ENCODE measurements around the gene SBF1. TPM values are rescaled to one million over a fixed set of nuclear protein-coding genes. Genes with fewer than 3 reads are reported as not detected.
"Not testable (repeated sequence)": the region's sequence is repeated elsewhere in the genome, so short reads cannot be mapped to it uniquely, and the experiment has no call there.

Gene SBF1
- polyA plus RNA-seq, 1 donor = 30.6 TPM

- not testable (repeated sequence) for DNase-seq
Observed at GRCh38 chr22:50432877-50433510, 41.8 kb downstream of the SBF1 start.

DNA sequence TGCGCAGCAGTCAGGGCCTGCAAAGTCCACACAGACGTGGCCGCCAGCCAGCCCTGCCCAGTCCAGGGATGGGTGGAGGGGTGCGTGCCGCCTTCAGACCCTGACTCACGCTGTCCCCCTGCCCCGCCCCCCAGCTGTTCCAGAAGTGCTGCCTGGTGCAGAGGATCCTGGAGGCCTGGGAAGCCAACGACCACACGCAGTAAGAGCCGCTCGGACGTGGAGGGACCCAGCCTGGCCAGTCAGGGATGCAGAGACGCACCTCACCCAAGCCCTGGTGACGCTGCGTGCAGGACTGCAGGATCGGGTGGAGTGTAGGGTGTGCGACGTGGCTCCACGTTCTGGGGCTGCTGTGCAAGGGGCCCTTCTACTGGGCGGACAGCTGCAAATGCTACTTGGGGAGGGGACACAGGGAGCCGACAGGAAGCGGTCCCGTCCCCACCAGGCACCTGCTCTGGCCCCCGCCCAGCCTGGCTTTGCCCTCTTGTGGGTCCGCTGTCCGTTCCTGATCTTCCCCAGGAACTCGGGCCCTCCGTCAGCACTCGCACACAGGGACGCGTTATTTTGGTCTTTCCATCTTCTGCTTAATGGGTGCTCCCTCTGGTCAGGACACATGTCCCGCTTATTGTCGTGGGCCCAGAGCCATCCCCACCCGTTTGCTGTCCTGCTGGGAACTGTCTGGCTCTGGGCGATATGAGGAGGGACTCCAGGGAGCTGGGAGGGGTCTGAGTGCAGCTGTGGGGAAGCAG lies 42.5 kb downstream of the SBF1 start:
- no peak for DNase-seq

DNA sequence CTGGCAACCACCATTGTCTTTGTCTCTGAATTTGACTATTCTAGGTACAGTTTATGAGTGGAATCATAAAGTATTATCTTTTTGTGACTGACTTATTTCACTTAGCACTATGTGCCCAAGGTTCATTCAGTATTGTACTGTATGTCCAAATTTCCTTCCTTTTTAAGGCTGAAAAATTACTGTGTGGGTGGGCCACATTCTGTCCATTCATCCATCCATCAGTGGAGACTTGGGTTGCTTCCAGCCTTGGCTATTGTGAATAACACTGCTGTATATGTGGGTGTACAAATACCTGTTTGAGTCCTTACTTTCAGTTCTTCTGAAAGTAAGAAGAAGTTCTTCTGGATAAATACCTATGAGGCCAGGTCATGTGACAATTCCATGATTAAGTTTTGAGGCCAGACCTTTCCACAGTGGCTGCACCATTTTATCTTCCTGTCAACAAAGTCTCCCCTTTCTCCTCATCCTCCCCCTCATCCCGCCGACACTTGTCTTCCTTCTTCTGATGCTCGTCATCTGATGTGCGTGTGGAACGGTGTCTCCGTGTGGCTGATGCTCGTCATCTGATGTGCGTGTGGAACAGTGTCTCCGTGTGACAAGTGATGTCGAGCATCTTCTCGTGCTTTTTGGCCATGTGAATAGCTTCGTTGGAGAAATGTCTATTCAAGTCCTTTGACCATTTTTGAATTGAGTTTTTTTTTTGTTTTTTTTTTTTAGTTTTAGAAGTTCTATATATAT lies 49.5 kb downstream of the SBF1 start:
- no peak for DNase-seq

DNA sequence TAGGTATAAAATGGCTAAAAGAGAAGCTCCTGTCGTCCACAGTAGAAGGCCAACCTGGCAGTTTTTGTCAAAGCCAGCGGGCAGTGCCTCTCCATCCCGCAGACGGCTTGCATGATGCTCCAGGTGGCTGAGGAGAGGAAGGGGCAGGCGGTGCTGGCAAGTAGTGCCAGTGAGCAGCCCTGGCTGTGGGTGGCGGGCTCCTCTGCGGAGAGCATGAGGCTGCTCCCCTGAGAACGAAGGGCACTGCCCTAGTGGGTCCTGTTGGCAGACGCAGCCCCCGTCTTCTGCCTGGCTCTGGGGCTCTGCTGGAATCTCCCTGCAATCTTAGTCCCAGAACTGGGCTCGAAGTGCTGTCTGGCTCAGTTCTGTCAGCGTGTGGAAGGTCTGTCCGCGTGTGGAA lies 50.9 kb downstream of the SBF1 start:
- no peak for DNase-seq

DNA sequence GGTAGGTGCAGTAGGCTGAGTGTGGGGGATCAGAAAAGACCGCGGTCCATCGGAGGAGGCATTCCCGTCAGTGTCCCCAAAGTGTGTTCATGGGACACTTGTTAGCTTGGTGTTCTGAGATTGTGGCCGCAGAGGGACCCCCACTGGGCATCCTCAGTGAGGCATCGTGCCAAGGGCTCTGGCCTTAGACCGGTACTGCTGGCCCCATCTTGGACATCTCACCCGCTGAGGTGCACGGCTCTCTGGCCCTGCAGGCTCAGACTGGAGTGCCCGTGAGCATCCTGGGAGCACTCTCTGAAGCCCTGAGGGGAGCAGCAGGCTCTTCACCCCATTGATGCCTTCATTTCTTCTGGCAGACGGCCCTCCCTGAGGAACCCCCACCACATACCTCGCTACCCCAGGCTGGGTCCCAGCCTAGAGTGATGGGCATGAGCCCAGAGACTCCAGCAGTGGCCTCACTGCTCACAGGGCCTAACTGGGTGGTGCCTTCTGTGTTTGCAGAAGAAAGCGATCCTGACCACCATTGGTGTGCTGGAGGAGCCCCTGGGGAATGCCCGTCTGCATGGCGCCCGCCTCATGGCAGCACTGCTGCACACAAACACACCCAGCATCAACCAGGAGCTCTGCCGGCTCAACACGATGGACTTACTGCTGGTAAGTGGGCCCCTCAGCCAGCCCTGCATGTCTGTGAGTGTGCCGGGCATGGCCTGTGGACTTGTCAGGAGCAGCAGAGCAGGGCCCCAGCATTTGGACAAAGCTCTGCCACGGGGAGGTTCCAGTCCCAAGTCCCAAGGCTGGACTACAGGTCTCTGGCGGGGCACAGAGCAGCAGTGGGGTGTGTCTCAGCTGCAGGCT lies 51.6 kb downstream of the SBF1 start:
- no peak for DNase-seq

- DNase-seq = no peak
Observed at GRCh38 chr22:50422046-50422445, 52.8 kb downstream of the SBF1 start.

GRCh38 chr22:50420581-50420980 lies 54.3 kb downstream of the SBF1 start:
- DNase-seq = no peak

DNA sequence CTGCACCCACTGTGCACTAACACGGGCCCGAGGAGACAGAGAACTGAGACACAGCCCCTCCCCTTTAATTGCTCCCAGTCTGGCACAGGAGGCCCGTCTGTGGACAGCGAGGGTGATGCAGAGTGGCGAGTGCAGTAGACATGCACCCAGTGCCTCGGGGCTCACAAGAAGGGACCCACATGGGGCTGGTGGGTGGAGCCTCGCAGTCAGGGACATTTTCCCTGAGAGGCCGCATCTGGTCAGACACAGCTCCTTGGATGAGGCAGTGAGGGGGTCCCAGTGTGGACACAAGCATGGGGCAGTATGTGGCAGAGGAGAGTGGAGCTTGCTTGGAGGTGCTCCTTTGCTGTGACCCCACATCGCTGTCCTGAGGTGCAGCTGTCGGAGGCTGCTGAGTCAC lies 54.8 kb downstream of the SBF1 start:
- no peak for DNase-seq

- DNase-seq = no peak
Observed at GRCh38 chr22:50419116-50419515, 55.7 kb downstream of the SBF1 start.

DNA sequence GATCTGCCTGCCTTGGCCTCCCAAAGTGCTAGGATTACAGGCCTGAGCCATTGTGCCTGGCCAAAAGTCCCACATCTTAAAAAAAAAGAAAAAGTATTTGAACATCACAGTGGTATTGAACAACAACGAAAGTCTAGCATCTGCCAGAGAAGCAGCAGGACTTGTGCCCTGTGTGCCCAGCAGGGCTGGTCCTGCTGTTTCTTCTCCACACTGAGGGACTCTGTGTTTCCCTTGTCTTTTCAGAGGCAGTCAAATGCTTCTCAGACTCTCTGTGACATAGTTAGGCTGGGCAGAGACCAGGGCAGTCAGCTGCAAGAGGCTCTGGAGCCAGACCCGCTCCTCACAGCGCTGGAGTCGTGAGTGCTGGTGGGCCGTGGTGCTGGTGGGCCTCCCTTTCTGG lies 56.2 kb downstream of the SBF1 start:
- DNase-seq = no peak

DNA sequence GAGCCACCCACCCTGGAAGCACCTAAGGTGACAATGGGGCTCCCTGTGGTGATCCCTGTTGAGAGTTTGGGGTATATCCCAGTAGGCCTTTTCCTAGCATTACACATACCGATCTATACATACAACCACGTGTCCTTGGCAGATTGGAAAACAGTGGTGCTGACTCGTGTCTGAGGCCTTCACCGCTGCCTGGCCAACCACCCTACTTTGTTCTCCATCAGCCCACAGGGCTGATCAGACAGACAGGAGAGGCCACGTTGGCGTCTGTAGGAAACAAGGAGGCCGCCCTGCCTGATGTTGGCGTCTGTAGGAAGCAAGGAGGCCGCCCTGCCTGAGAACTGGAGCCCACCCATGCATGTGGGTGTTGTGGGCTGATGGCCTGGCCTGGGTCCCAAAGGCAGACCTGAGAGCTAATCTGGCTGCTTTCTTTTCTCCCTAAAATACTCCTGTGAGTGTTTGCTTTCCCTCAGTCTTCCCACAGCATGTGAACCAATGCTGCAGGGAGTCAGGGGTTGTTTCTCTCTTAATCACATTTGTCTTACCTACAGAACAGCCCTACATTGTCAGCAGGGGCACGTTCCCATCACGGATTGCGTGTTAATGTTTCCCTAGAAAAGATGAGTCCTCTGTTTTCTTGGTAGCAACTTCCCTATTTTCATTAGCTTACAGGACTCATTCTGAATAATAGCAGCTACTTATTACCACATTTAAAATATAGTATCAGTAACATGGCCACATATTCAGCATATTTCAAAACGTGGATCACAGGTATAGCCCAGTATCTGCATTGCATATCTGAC lies 57.2 kb downstream of the SBF1 start:
- DNase-seq = no peak

GRCh38 chr22:50416996-50417395 lies 57.8 kb downstream of the SBF1 start:
- DNase-seq = no peak

DNA sequence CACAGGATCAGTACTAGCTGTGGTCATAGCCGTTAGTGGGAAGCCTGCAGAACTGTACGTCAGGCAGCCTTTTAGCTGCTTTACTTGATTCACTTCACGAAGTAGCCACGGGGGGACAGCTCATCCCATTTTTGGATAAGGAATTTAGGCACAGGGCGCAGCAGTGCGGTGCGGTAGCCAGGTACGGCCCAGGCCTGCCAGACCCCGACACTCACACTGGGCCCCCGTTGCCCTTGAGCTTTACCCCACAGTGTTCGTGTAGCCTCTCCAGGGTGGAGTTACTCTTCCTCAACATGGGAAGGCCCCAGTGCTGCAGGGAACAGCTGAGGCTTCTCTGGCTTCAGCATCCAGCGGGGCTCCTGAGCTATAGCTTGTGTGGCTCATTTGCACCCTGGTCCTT lies 59.4 kb downstream of the SBF1 start:
- no peak for DNase-seq

- no peak for DNase-seq
Observed at GRCh38 chr22:50414476-50415248, 60.2 kb downstream of the SBF1 start.

DNA sequence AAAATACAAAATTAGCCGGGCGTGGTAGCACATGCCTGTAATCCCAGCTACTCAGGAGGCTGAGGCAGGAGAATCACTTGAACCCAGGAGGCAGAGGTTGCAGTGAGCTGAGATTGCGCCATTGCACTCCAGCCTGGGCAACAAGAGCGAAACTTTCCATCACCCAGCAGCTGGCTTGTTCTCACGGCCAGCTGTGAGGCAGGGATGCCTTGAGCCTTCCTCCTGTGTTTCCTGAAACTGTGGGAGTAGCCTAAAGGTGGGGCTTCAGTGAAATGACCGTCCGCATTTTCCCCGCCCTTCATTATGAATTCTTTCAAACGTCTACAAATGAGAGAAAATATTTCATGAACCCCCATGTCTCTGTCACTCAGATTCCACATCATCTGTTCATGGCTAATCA lies 65.9 kb downstream of the SBF1 start:
- not testable (repeated sequence) for DNase-seq

GRCh38 chr22:50408311-50408710 lies 66.5 kb downstream of the SBF1 start:
- no peak for DNase-seq

GRCh38 chr22:50406416-50407170 lies 68.2 kb downstream of the SBF1 start:
- no peak for DNase-seq

- DNase-seq = peak; percentile 15
Observed at GRCh38 chr22:50403701-50404101, 71.1 kb downstream of the SBF1 start.

- no peak for DNase-seq
Observed at GRCh38 chr22:50401907-50402306, 72.9 kb downstream of the SBF1 start.

- no peak for DNase-seq
Observed at GRCh38 chr22:50400931-50401330, 73.9 kb downstream of the SBF1 start.
